Measurements from ENCODE around the gene GPR171. TPM values are rescaled to one million over a fixed set of nuclear protein-coding genes. Genes with fewer than 3 reads are reported as not detected.

Gene GPR171
- total RNA-seq, 1 experiment from 2014 or later, result not detected

DNA sequence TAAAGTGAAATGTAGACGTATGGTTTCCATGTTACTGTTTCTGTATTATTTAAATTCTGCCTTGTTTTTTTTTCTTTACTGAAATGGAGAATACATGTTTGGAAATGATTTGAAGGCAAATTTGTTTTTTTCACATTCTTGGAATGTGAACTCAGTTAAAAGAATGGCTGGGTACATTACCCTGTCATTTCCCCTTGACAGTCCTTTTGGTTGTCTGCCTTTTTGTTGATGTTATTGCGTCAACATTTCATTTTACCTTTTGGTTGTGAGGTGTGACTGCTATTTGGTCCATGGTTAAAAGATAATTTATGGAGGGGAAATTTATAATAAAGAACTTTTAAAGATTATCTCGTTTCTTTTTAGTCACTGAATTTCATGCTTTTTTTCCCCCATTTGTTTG, 3.2 kb upstream of the GPR171 start:
- intact Hi-C loops (cut with micrococcal nuclease; ENCODE audit: unreplicated experiment), result no loop called here
- CTCF ChIA-PET, result no interaction called here
- TF ChIP-seq TCF7L2 (IDR thresholded peaks at IDR 0.05; ENCODE audit: low read depth, low read length), result no peak
- no peak for TF ChIP-seq CTCF (IDR thresholded peaks at IDR 0.05)
- TF ChIP-seq SIN3A (IDR thresholded peaks at IDR 0.05; ENCODE audit: borderline replicate concordance, insufficient read depth, low read depth, low read length), result no peak
- no peak for TF ChIP-seq REST (IDR thresholded peaks at IDR 0.05; ENCODE audit: insufficient read depth in 1 of 2, low read depth in 2 of 2, low read length in 1 of 2)
- TF ChIP-seq POLR2AphosphoS5 (IDR thresholded peaks at IDR 0.05; ENCODE audit: low read depth, low read length), result no peak
- Histone ChIP-seq H3K4me3 (ENCODE audit: low read depth in 2 of 2, low read length in 2 of 2) (no peak overlapping the region), H3K9me3 (ENCODE audit: control insufficient read depth, insufficient read depth, low read depth, low read length) (no peaks in the 10 kb centered on the region), H3K36me3 (ENCODE audit: control insufficient read depth, insufficient read depth, low read length) (no peaks in the 10 kb centered on the region), H3K27me3 (ENCODE audit: control insufficient read depth, insufficient read depth, low read length) (no peaks in the 10 kb centered on the region), H3K4me1 (ENCODE audit: control insufficient read depth, insufficient read depth, low read length) (no peaks in the 10 kb centered on the region), H3K27ac (ENCODE audit: low read length) (no peak overlapping the region)
- in situ Hi-C loops (cut with HindIII; ENCODE audit: low pct_unique_long_range_greater_than_20kb, low sequenced_read_pairs), result no loop called here
- POLR2A ChIA-PET, result interaction anchor here (0.6 kb wide), 1 partner anchor 1294 kb away, joined by 9 read pairs; no protein-coding TSS in a partner anchor
- no TSS peak for BruUV-seq (replicated peaks)
- ATAC-seq (no peak), DNase-seq (ENCODE audit: low read depth, low spot score) (no peak)

DNA sequence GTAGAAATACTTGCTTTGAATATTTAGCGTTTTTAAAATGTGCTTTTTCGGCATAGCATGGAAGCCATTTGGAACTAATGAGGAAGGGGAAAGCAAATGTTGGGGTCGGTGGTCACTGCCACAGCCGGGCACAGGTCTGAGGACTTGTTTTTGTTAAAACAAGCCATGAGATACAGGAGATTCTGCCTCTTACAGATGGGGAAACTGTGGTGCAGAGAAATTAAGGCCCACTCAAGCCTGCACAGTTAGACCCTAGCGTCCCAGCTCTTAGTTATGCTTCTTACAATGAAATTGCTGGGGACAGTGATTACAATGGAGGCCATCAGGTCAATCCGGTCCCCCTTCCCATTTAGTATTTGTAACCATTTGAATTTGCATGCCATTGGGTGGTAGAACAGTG, 2.5 kb upstream of the GPR171 start:
- intact Hi-C loops (cut with micrococcal nuclease; ENCODE audit: unreplicated experiment), result no loop called here
- CTCF ChIA-PET, result no interaction called here

More for the DNA sequence above, 2.5 kb upstream of the GPR171 start:
- Histone ChIP-seq H3K27me3 (ENCODE audit: control insufficient read depth, insufficient read depth, low read length) (no peaks in the 10 kb centered on the region), H3K27ac (ENCODE audit: low read length) (no peak overlapping the region), H3K4me3 (ENCODE audit: low read depth in 2 of 2, low read length in 2 of 2) (no peak overlapping the region), H3K4me1 (ENCODE audit: control insufficient read depth, insufficient read depth, low read length) (no peaks in the 10 kb centered on the region), H3K9me3 (ENCODE audit: control insufficient read depth, insufficient read depth, low read depth, low read length) (no peaks in the 10 kb centered on the region), H3K36me3 (ENCODE audit: control insufficient read depth, insufficient read depth, low read length) (no peaks in the 10 kb centered on the region)
- DNase-seq (ENCODE audit: low read depth, low spot score) (no peak), ATAC-seq (no peak)
- TF ChIP-seq POLR2AphosphoS5 (IDR thresholded peaks at IDR 0.05; ENCODE audit: low read depth, low read length), result no peak
- TF ChIP-seq REST (IDR thresholded peaks at IDR 0.05; ENCODE audit: insufficient read depth in 1 of 2, low read depth in 2 of 2, low read length in 1 of 2), result no peak
- TF ChIP-seq TCF7L2 (IDR thresholded peaks at IDR 0.05; ENCODE audit: low read depth, low read length), result no peak
- TF ChIP-seq SIN3A (IDR thresholded peaks at IDR 0.05; ENCODE audit: borderline replicate concordance, insufficient read depth, low read depth, low read length), result no peak
- TF ChIP-seq CTCF (IDR thresholded peaks at IDR 0.05), result no peak
- POLR2A ChIA-PET, result no interaction called here
- in situ Hi-C loops (cut with HindIII; ENCODE audit: low pct_unique_long_range_greater_than_20kb, low sequenced_read_pairs), result no loop called here
- BruUV-seq (replicated peaks), result no TSS peak
